GM18499 (cell line): ENCODE results near the gene SURF1.
"Not testable (repeated sequence)": the region's sequence is repeated elsewhere in the genome, so short reads cannot be mapped to it uniquely, and the experiment has no call there.

Source experiments
- ATAC-seq: cut with Tn5 transposase; IDR thresholded peaks from one replicate; pipeline ENCODE4 v1.9.1; 2021; ENCODE audit warnings: moderate number of reproducible peaks; ENCODE audit not compliant: insufficient read depth, unreplicated experiment

SURF1 gene

GRCh38 chr9:133385452-133385851, 29.2 kb upstream of the SURF1 start:
- ATAC-seq = no peak

- ATAC-seq = no peak
These were observed 28.5 kb upstream of the SURF1 start for GRCh38 chr9:133384736-133385321.

- ATAC-seq = no peak
These were observed 27.2 kb upstream of the SURF1 start for GRCh38 chr9:133383438-133383837.

DNA sequence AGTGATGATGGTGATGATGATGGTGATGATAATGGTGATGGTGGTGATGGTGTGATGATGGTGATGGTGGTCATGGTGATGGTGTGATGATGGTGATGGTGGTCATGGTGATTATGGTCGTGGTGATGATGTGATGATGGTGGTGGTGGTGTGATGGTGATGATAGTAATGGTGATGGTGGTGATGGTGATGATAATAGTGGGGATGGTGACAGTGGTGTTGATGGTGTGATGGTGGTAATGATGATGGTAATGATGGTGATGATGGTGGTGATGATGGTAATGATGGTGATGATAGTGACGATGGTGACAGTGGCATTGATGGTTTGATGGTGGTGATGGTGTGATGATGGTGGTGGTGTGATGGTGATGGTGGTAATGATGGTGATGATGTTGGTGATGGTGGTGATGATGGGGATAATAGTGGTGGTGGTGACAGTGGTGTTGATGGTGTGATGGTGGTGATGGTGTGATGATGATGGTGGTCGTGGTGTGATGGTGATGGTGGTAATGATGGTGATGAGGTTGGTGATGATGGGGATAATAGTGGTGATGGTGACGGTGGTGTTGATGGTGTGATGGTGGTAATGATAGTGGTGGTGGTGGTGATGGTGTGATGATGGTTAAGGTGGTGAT, 26.3 kb upstream of the SURF1 start:
- ATAC-seq = no peak

- no peak for ATAC-seq
These were observed 24.4 kb upstream of the SURF1 start for GRCh38 chr9:133380734-133381133.

DNA sequence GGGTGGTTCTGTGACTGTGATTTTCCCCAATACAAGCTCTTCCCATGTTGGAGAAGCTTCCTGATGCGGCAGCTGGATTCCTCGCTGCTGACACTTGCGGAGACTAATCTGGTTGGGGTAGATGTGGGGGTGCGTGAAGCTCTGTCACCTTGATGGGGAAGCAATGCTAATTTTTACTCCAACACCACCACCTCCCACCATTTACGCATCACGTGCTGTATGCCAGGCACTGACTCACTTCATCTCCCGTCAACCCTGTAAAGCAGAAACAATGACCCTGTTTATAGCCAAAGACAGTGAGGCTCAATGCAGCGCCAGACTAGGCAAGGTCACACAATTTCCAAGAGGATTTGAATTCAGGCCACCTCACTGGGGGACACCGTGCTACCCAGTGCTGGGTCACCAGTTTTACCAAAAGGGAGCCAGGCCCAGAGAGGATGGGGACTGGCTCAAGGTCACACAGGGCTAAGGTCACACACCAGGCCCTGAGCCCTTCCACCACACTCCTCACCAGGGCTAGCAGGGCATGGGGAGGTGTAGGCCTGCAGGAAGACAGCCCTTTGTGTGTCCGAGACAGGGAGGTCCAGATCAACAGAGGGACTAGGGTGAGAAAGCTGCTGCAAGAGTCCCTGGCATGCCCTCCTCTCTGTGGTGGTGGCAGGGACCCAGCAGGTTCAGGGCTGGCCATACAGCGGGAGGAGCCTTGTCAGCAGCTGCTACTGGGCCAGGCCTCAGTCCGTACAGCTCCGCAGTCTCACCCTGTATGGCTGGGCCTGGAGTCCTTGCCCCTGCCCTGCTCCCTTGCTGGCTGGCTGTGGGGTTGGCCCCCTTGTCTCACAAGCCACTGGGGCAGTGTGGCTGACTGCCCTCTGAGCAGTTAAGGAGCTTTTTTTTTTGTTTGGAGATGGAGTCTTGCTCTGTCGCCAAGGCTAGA, 23.1 kb upstream of the SURF1 start:
- ATAC-seq = no peak

GRCh38 chr9:133378408-133378962, 22.2 kb upstream of the SURF1 start:
- no peak for ATAC-seq

DNA sequence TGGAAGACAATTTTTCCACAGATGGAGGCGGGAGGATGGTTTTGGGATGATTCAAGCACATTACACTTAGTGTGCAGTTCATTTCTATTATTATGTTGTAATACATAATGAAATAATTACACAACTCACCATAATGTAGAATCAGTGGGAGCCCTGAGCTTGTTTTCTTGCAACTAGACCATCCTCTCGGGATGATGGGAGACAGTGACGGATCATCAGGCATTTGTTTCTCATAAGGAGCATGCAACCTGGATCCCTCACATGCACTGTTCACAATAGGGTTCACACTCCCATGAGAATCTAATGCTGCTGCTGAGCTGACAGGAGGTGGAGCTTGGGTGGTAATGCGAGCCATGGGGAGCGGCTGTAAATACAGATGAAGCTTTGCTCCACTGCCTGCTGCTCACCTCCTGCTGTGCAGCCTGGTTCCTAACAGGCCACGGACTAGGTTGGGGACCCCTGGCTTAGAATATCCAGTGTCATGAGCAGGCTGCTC, 21.5 kb upstream of the SURF1 start:
- ATAC-seq = no peak

DNA sequence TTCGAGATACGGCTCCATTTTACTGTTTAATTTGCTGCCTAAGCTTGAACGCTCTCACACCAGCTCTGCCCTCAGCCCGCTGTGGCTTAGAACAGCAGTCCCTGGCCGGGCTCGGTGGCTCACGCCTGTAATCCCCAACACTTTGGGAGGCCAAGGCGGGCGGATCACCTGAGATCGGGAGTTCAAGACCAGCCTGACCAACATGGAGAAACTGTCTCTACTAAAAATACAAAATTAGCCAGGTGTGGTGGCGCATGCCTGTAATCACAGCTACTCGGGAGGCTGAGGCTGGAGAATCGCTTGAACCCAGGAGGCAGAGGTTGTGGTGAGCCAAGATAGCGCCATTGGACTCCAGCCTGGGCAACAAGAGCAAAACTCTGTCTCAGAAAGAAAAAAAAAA, 21.0 kb upstream of the SURF1 start:
- not testable (repeated sequence) for ATAC-seq

DNA sequence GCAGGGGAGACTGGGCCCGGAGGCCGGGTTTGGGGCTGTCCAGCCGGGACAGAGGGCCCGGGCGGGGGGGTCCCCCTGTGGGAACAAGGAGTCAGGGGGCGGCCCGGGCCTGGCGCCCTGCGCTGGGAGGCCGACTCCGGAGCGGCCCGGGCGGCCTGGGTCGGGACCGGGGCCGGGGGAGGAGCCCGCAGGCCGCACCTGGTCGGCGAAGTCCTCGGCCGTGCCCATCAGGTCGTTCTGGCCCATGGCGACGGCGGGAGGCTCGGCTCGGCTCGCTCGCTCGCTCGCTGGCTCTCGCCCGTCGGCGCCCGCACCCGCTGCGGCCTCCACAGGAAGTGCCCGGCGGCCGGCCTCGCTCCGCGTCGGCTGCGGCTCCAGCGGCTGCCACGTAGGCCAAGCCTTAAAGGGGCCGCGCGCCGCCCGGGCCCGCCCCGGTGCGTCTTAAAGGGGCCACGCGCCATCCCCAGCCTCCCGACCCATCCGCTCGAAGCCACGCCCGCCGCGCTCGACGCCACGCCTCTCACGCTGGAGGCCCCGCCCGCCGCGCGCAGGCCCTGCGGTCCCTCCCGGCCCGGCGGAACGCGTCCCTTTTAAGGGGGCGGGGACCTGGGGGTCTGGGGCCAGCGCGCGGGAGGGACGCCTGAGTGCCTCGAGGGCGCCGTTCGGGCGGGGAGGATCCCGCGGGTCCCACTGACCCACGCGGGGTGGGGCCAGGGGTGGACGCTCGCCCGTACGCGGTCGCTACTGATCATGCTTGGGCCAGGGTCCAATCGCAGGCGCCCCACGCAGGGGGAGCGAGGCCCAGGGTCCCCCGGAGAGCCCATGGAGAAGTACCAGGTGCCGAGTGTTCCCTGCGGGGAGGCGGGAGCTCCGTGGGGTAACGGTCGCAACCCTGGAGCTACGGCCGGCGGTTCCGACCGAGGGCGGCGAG, 19.7 kb upstream of the SURF1 start, which contains the start of the genes STKLD1 and SURF4:
STKLD1 (plus strand) TSS at position 643 of the 931 bp plus-strand sequence; CDS start at position 751, 108 bp downstream.
SURF4 (minus strand) TSS at position 337 of the 931 bp plus-strand sequence; CDS start at position 246, 91 bp downstream.
- peak; percentile 49 for ATAC-seq

DNA sequence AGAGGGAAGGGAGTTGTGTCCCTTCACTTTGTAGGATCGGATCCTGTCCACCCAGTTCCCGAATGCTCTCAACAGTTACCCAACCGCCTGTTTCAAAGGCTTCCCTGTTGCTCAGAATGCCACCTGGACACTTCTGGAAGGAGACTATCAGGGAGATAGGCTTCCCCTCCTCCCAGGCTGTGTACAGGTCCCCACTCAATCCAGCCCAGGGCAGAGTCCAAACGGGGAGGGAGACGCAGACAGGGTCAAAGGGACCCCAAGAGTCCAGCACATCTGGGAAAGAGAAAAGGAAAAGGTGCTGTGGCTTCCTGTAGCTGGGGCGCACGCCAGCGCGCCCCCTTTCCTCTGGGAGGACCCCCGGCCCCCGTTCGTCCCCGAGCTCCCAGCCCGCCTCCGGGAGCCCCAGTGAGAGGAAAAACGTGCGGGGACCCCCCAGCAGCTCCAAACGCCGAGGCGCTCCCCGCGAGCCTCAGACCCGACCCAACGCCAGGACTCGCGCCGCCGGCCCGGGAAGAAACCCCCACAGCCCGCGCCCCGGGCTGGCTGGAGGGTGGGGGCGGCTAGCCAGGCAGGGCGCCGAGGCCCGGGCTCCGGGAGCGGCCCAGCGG, 18.9 kb upstream of the SURF1 start:
- ATAC-seq = peak; percentile 7

DNA sequence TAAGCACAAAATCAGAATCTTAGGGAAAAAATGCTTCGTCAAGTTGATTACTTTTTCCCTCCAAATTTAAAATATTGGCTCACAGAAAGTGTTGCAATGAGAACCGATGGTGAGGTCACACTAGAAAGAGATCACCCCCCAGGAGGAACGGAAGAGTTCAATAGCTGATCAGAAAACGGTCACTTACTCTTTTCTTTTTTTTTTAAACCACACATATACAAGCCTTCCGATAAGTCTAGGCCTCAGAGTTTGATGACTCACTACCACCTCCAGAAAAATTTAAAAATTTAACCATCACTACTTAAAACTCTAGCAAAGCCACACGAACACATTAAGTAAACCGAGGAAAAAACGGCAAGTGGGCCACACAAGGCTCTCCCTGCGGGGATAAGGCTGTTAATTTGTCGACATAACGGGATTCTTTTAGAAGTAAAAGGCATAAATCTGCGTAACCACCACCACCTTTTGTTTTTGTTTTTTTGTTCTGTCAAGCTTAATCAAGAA, 18.4 kb upstream of the SURF1 start:
- no peak for ATAC-seq

DNA sequence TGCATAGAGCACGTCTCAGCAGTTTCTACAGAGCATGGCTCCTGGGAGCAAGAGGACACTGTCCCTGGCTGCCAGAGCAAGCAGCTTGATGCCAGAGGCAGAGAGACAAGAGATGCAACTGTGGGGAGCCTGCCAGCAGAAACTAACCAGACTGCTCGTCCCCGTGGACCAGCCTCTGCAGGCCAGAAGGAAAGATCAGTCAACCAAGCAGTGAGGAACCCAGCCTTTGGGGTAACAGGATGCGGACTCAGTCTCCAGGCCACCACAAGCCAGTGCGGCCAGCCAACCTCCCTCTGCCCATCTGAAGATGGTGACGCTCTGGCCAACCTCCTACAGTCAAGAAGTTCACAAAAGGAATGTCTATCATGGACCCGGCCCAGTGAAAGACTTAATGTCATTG, 15.9 kb upstream of the SURF1 start:
- no peak for ATAC-seq

DNA sequence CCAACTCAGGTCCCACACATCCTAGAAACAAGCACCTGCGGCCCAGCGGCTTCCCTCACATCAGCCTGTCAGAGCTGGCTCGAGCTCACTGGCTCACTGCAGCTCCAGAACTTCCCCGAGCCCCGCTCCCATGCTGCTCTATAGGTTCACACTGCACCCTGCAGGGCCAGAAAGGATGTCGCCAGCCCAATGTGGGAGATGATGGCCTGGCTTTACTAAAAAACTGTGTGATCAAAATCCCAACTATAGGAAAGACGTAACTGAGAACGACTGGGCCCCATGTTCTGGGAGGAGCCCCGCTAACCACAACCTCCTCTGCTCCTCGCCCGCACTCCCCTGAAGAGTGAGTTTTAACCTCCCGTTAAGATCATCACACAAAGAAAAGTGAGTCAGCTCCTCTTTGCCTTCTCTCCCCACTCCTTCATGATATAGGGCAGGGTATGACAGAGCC, 15.0 kb upstream of the SURF1 start:
- no peak for ATAC-seq

DNA sequence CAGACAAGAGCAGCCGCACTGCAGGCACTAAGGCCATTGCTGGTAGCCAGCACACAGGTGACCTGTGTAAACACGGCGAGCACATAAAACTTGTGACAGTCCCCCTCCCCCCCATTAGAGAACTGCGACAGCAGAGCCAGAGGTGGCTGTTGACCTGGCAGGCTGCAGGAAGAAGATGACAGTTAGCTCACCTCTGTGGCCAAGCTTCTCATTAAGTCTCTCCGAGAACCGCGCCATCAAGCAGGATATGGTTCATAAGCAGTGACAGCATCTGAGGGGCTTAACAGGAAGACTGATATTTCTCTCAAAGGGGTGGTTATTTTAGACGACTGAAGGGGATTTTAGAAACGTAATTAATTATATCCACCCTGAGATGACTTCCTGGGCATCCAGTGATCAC, 14.4 kb upstream of the SURF1 start:
- no peak for ATAC-seq

- ATAC-seq = no peak
These were observed 13.6 kb upstream of the SURF1 start for GRCh38 chr9:133369933-133370332.

DNA sequence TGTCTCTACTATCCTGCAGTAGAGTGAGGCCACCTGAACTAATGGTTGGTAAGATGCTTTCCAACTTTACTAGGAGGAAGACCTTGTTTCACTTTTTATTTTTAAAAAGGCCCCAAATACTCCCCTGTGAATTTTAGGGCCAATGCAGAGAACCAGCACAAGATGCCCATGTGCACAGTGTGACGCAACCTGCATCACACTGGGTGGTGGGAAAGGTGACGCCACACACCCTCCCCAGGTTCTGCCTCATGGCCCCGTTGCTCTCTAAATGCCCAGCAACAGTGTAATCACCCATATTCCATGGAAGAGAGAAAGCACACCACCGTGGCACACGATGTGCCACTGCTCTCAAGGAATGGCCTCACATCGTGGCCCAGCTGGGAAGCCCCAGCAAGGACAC, 13.1 kb upstream of the SURF1 start:
- no peak for ATAC-seq

DNA sequence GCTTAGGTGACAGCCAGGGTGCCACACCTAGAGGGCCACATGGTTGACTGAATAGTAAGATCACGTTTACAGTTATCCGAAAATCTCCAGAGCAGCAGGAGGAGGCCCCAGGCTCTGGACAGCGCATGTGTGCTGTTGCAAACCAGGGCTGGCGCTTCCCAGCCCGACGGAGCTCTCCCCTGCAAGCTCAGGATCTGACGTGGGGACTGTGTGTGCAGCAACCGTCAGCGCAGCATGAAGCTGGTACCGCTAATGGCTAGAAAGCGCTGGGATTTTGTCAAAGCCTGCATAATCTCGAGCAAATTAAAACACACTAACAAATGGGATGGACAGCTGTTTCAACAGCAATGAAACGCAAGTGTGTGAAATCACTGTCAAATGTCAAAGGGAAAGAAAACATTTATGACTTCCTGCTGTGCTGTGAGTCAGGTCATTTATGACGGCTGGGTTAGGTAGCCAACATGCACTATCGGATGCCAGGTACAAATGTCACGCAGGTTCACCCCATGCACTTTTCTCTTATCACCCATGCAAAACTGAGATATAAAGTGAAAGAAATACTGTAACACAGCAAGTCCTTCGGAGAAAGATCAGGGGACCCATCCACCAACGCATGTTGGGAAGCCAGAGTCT, 12.1 kb upstream of the SURF1 start:
- no peak for ATAC-seq
